ENCODE results near the gene PRR35.

DNA sequence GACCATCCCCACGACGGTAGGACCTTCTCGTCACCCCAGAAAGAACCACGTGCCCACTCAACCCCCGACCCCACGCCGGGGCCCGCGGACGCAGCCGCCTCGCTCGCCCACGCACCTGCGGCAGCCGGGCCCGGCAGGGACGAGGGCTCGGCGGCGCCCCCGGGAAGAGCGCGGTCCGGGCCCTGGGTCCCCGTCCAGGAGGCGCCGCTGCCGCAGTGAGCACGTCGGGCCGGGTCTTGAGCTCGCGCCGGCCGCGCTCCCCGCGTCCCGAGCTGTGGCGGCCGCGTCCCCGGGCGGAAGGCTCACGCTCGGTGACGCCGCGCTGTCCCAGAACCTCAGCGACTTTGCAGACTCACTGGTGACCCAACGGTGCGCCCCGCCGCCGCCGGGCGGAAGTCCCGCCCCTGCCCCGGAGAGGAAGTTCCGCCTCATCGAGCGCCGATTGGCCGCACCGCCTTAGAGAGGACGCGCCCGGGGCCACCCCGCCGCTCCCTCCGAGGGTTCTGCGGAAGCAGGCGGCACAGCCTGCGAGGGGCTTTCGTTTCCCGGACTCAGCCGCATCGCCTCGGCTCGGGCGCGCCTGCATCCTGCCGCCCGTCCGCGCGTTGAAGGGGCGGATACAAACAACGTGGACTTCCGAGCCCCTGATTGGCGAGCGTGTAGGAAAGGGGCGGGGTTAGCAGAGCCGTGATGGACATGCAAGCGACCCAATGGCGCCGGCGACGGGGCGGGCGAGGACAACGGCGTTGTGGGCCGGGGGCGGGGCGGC lies 28.9 kb downstream of the PRR35 start:
- TF ChIP-seq, protein P1, sequence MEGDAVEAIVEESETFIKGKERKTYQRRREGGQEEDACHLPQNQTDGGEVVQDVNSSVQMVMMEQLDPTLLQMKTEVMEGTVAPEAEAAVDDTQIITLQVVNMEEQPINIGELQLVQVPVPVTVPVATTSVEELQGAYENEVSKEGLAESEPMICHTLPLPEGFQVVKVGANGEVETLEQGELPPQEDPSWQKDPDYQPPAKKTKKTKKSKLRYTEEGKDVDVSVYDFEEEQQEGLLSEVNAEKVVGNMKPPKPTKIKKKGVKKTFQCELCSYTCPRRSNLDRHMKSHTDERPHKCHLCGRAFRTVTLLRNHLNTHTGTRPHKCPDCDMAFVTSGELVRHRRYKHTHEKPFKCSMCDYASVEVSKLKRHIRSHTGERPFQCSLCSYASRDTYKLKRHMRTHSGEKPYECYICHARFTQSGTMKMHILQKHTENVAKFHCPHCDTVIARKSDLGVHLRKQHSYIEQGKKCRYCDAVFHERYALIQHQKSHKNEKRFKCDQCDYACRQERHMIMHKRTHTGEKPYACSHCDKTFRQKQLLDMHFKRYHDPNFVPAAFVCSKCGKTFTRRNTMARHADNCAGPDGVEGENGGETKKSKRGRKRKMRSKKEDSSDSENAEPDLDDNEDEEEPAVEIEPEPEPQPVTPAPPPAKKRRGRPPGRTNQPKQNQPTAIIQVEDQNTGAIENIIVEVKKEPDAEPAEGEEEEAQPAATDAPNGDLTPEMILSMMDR (IDR thresholded peaks at IDR 0.05; ENCODE audit: low read depth, low read length, missing input control): no peak
- TF ChIP-seq, protein P2, sequence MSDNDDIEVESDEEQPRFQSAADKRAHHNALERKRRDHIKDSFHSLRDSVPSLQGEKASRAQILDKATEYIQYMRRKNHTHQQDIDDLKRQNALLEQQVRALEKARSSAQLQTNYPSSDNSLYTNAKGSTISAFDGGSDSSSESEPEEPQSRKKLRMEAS (IDR thresholded peaks at IDR 0.05): no peak
- TF ChIP-seq RAD21 (IDR thresholded peaks at IDR 0.05) (no peak), GABPA (IDR thresholded peaks at IDR 0.05 in 1 of 2, conservative IDR thresholded peaks at IDR 0.05 in 1 of 2) (peak; percentile 81 to 92)
